ENCODE measurements around the gene CRADD.
A peak's percentile ranks its signal among the peaks of the same experiment; 100 is the strongest.
"Not testable (repeated sequence)": the region's sequence is repeated elsewhere in the genome, so short reads cannot be mapped to it uniquely, and the experiment has no call there.

Gene CRADD

DNA sequence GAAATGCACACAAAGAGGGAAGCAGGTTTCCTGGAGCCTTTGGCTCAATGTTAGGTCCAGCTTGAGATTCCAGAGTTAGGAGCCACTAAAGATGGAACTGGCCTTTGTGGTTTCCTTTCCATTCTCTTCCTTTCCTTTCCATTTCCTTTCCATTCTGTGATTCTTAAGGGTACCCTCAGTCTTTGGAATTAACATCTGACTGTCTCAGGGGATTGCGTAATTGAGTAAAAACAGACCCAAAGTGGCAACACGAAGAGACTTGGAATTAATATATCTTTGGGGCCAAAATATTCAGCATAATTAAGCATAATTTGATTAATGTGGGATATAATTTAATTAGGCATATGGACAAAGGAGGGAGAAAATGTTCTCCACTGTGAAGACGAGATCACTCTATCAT is 205.6 kb downstream of the CRADD start:
- DNase-seq, result no peak

GRCh38 chr12:93883436-93884154 is 206.4 kb downstream of the CRADD start:
- peak; percentile 76 for DNase-seq

- DNase-seq, result peak; percentile 40
Observed at GRCh38 chr12:93884794-93885460, 207.8 kb downstream of the CRADD start.

DNA sequence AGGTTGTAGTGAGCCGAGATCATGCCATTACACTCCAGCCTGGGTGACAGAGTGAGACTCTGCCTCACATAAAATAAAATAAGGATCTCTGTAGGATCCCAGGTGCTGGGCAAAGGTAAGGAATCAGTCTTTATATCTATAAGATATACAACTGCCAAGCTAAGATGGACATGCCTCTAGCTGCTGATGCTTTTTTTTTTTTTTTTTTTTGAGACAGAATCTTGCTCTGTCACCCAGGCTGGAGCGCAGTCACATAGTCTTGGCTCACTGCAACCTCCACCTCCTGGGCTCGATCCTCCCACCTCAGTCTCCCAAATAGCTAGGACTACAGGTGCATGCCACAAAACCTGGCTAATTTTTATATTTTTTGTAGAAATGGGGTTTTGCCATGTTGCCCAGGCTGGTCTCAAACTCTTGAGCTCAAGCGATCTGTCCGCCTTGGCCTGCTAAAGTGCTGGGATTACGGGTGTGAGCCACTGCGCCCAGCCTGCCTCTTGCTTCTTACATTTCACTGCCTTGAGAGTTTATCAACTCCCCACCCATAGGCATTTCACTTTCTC is 208.9 kb downstream of the CRADD start:
- DNase-seq, result not testable (repeated sequence)

DNA sequence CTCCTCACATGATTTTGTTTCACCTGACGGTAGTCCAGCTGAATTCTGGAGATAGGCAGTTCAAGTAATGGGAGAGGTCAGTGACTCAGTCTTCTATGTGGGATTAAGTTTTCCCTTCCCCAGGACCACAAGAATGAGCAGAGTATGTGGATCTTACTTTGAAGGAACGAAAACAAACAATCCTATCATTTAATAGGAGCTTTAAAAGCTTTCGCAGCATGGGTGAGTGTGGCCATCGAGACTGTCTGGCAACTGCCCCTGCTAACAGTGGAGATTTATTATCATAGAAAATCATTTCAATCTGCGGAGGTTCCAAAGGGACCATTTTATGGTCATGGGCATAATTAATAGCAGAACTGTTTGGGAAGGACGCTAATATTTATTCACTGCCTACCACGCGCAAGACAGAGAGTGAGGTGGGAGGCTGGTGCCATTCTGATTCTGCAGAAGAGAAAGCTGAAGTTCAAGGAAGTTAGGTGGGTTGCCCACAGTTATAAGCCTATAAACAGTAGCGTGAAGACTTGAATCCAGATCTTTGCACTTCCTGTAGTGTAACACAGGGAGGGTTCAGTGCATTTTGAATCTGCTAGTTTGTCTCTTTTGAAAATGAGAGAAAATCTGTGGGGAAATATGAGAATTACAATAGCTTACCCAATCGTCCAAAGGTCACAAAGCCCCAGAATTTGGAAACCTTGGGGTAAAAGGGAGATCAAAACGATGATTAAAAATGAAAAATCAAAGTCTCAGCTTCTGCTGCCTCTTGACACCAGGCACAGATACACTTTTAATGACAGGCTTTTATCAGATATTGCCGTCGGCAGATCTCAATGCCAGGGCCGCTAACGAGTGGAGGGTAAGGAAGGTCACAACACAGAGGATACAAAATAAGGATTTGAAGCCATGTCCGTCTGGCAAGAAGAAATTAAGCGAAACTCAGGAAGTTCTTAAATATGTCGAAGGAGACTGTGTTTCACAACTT is 209.6 kb downstream of the CRADD start:
- DNase-seq, result peak; percentile 72

DNA sequence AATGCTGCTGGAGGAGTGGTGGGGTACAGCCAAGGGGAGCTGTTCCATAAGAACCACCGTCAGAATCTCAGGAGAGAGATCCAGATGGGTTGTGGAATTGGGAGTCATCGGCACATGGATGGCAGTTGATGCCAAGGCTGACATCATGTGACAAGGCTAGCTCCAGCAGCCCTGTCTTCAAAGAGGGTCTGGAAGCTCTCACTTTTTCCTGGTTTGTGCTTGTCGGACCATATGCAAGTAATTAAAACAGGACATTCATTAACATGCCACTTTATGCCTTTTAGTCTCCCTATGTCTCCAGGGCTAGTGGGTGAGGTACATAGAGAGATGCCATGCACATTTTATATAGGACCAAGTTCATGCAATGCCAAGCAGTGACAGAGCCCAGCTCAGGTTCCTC is 211.8 kb downstream of the CRADD start:
- no peak for DNase-seq

DNA sequence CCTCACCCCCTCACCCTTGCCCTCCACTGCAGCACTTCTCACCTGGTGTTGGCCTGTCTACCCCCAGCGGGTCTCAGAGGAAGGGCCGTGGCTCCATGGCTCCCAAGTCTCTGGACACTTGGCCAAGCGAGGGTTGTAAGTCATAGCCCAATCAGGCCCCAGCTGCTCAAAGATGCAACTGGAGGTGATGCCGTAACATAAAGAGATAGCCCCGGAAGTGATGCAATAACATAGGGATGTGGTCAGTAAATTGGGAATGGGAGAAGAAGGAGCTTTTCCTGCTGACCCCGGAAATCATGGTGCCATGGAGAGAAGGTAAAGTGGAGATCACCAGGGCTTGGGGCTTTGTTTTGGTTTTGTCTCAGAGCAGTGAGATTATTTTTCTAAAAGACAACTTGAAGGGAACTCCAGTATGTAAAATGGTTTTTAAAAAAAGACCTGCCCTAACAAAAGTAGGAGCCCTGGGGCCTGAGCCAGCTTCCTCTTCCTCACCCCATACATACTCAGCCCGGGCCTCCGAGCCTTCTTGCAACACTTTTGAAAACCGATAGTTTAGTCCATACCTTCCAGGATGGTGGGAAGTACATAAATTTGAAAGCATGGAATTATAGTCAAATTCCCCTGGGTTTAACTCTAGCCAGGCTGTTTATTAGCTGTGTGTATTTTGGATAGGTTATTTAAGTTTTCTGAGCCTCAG is 212.5 kb downstream of the CRADD start:
- no peak for DNase-seq

DNA sequence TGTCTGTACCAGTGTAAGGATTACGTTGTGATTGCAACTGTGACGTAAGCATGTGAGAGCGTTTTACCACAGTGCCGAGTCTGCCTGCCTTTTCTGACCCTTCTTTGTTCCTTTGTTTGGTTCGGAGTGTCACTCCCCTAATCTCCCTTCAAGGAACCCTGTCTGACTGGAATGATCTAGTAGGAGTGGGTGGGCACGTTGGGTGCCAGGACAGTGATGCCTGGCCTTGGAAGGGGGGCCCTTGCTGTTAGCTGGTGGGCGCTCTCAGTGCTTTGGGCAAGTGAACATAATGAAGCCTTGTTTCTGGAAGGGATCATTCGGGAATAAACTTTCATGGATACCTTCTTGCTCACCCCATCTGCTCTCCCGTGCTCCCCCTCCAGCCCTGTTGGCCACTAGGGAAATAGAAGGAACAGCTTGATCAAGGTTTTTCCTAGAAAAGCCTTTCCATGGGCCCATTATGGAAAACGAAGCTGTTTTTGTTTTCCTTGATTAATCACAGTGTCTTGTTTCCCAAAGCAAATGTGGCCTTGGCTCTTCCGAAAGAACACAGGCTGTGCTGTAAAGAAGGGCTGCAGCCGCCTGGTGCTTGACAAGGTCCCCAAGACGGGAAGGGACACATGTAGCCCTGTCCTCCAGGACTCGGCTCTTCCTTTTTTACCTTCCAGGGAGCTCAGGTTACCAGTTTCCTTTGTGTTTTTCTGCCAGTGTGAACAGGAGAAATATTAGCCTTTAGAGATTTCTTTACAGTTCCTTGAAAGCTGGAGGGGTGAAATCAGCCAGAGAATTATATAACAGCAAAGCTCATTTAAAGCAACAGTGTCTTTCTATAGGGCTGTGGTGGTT is 215.5 kb downstream of the CRADD start:
- no peak for DNase-seq

DNA sequence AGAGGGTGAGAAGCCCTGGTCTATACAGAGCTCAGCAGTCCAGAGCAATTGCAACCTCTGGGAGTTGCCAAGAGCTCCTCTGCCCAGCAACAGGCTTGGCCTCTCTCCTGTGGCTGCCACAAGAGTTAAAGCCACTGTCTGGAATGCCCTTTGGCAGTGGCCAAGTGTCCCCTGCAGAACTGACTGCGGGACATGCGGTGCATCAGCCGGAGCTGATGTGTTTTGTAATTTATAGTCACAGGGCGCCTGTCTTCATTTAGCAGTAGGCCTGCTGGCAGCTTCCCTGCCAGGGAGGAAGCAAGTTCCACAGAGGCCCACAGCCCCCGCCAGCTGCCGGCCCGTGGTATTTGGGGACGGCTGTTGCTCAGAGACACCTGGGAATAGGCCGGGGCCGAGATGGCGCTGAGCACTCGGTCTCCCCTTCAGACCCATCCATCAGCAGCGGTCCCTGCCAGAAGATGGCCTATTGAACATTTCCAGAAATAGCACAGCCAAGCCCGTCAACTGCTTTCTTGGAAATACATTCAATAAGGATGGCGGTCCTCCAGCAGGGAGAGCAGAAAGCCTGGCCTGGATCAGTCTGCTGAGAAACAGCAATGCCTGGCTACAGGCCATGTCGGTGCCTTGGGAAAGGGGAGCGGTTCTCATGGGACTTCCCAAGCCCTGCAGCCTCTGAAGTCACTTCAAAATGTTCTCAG is 217.4 kb downstream of the CRADD start:
- no peak for DNase-seq

- no peak for DNase-seq
Observed at GRCh38 chr12:93895089-93895445, 217.9 kb downstream of the CRADD start.

- no peak for DNase-seq
Observed at GRCh38 chr12:93896427-93896826, 219.3 kb downstream of the CRADD start.

DNA sequence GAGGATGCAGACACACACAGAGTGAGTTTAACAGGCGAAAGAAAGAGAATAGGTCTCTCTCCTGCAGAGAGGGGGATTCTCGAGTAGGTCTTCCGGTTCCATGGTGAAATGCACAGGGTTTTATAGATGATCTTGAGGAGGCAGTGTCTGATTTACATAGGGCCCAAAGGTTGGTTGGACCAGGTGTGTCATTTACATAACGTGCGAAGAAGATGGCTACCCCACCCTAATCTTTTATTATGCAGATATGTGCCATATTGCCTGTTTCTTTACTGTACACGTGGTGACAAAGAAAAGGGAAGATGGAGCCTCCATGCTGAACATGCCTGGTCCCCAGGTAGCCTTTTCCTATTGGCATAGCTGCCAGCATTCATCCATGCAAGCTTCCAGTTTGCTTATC is 219.8 kb downstream of the CRADD start:
- no peak for DNase-seq

- no peak for DNase-seq
Observed at GRCh38 chr12:93901739-93902138, 224.6 kb downstream of the CRADD start.

DNA sequence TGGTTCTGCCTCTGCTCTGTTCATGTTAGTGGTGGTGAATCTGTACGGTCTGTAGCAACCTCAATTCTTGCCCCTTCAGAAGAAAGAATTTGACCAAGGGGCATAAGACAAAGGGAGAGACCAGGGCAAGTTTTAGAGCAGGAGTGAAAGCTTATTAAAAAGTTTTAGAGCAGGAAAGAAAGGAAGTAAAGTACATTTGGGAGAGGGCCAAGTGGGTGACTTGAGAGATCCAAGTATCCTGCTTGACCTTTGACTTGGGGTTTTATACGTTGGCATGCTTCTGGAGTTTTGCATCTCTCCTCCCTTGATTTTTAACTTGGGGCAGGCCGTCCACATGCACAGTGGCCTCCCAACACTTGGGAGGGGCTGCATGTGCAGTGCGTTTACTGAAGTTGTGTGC is 225.0 kb downstream of the CRADD start:
- DNase-seq, result no peak

- DNase-seq, result no peak
Observed at GRCh38 chr12:93902736-93903562, 225.8 kb downstream of the CRADD start.

DNA sequence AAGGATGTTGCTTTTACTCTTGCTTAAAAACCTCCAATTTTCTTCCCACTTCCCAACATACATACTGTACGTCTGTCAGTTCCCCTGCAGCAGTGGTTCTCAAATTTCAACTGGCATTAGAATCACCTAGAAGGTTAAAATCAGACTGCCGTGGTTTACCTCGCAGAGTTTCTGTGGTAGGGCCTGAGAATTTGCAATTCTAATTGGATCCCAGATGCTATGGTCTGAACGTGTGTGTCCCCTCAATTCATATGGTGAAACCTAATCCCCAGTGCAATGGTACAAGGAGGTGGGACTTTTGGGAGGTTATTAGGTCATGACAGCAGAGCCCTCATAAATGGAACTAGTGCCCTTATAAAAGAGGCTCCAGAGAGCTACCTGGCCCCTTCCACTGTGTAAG is 226.9 kb downstream of the CRADD start:
- no peak for DNase-seq

- DNase-seq, result no peak
Observed at GRCh38 chr12:93908264-93908663, 231.1 kb downstream of the CRADD start.

- peak; percentile 75 for DNase-seq
Observed at GRCh38 chr12:93908846-93909567, 231.8 kb downstream of the CRADD start.

GRCh38 chr12:93911396-93911795 is 234.2 kb downstream of the CRADD start:
- peak; percentile 58 for DNase-seq
